ENCODE results near the gene GSPT1.

DNA sequence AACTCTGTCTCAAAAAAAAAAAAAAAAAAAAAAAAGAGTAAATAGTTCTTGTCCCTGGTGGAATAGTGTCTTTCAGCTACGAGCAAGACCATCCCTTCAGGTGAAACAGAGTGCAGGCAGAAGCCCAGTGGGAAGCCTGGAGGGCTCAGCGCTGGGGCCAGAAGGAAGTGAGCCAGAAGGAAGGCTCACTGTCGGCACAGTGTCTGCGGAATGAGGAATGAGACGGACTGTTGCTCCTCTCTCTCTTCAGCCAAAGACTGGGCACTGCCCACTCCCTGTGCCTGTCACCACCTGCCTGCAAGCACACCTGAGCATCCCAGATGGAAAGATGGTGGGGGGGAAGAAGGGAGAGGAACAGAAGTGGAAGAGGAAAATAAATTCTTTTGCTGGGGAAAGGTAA is 71.9 kb downstream of the GSPT1 start:
- no peak for TF ChIP-seq CTCF (IDR thresholded peaks at IDR 0.05)
- no peak for TF ChIP-seq POLR2A (IDR thresholded peaks at IDR 0.05)
